Measurements from ENCODE around the gene GABRD. TPM values are rescaled to one million over a fixed set of nuclear protein-coding genes. Genes with fewer than 3 reads are reported as not detected.

Gene GABRD
- total RNA-seq, 2 donors from 2014 or later = not detected

- Histone ChIP-seq H3K4me3 (ENCODE audit: low read length) (no peak overlapping the region), H3K27ac (ENCODE audit: low read depth, low read length) (no peak overlapping the region), H3K9me3 (ENCODE audit: control insufficient read depth, low read length) (no peaks in the 10 kb centered on the region), H3K27me3 (ENCODE audit: control insufficient read depth, insufficient read depth, low read length, poor library complexity, severe bottlenecking) (peaks cover 5% of the 10 kb centered on the region), H3K4me1 (ENCODE audit: control insufficient read depth, insufficient read depth, low read length) (peaks cover 5% of the 10 kb centered on the region), H3K36me3 (ENCODE audit: control insufficient read depth, insufficient read depth, low read length) (peaks cover 17% of the 10 kb centered on the region), H3K9ac (ENCODE audit: extremely low read depth, low read length, poor library complexity, severe bottlenecking) (no peak overlapping the region)
- Mint-ChIP-seq H3K36me3 (ENCODE audit: low read depth) (peaks cover 31% of the 10 kb centered on the region), H3K27me3 (ENCODE audit: insufficient read depth) (peaks cover 4% of the 10 kb centered on the region), H3K9me3 (no peaks in the 10 kb centered on the region), H3K4me3 (no peak overlapping the region), H3K27ac (no peak overlapping the region), H3K4me1 (peaks cover 9% of the 10 kb centered on the region)
- WGBS, 2 experiments (ENCODE audit: insufficient coverage in 1 of 2, insufficient read length in 1 of 2) = 95% methylated on average over 5 to 12 of the region's 12 CpGs
- no peak for DNase-seq
- TF ChIP-seq CTCF (conservative IDR thresholded peaks at IDR 0.05) = no peak
These were observed 34.7 kb downstream of the GABRD start for GRCh38 chr1:2053784-2054376.

GRCh38 chr1:2054560-2054959 lies 35.4 kb downstream of the GABRD start:
- Mint-ChIP-seq H3K36me3 (ENCODE audit: low read depth) (peaks cover 37% of the 10 kb centered on the region), H3K27ac (no peak overlapping the region), H3K9me3 (no peaks in the 10 kb centered on the region), H3K4me1 (peaks cover 4% of the 10 kb centered on the region), H3K27me3 (ENCODE audit: insufficient read depth) (no peaks in the 10 kb centered on the region), H3K4me3 (no peak overlapping the region)
- DNase-seq = no peak
- peaks cover 5% of the 10 kb centered on the region for H3K27me3 ChIP-seq (ENCODE audit: control insufficient read depth, insufficient read depth, low read length, poor library complexity, severe bottlenecking)
- TF ChIP-seq CTCF (conservative IDR thresholded peaks at IDR 0.05) = no peak
- no peaks in the 10 kb centered on the region for H3K9me3 ChIP-seq (ENCODE audit: control insufficient read depth, low read length)
- H3K4me3 ChIP-seq (ENCODE audit: low read length) = no peak overlapping the region
- H3K9ac ChIP-seq (ENCODE audit: extremely low read depth, low read length, poor library complexity, severe bottlenecking) = no peak overlapping the region
- WGBS, 2 experiments (ENCODE audit: insufficient coverage in 1 of 2, insufficient read length in 1 of 2) = 92 to 96% methylated on average over 16 to 21 of the region's 22 CpGs
- H3K36me3 ChIP-seq (ENCODE audit: control insufficient read depth, insufficient read depth, low read length) = peaks cover 20% of the 10 kb centered on the region
- peaks cover 5% of the 10 kb centered on the region for H3K4me1 ChIP-seq (ENCODE audit: control insufficient read depth, insufficient read depth, low read length)
- no peak overlapping the region for H3K27ac ChIP-seq (ENCODE audit: low read depth, low read length)

- 95 to 98% methylated on average over 18 to 29 of the region's 29 CpGs for WGBS, 2 experiments (ENCODE audit: insufficient coverage in 1 of 2, insufficient read length in 1 of 2)
- Histone ChIP-seq H3K4me1 (ENCODE audit: control insufficient read depth, insufficient read depth, low read length) (peaks cover 5% of the 10 kb centered on the region), H3K36me3 (ENCODE audit: control insufficient read depth, insufficient read depth, low read length) (peaks cover 20% of the 10 kb centered on the region), H3K27me3 (ENCODE audit: control insufficient read depth, insufficient read depth, low read length, poor library complexity, severe bottlenecking) (peaks cover 5% of the 10 kb centered on the region), H3K9me3 (ENCODE audit: control insufficient read depth, low read length) (no peaks in the 10 kb centered on the region), H3K4me3 (ENCODE audit: low read length) (no peak overlapping the region), H3K27ac (ENCODE audit: low read depth, low read length) (no peak overlapping the region), H3K9ac (ENCODE audit: extremely low read depth, low read length, poor library complexity, severe bottlenecking) (no peak overlapping the region)
- no peak for DNase-seq
- Mint-ChIP-seq H3K4me3 (no peak overlapping the region), H3K4me1 (peaks cover 4% of the 10 kb centered on the region), H3K27ac (no peak overlapping the region), H3K27me3 (ENCODE audit: insufficient read depth) (no peaks in the 10 kb centered on the region), H3K9me3 (no peaks in the 10 kb centered on the region), H3K36me3 (ENCODE audit: low read depth) (peaks cover 40% of the 10 kb centered on the region)
- peak; percentile 26 for TF ChIP-seq CTCF (conservative IDR thresholded peaks at IDR 0.05)
These were observed 36.9 kb downstream of the GABRD start for GRCh38 chr1:2055911-2056575.

Data from endodermal cell (in vitro differentiated cells).